Activated B cell treated with CpG ODN at 0.5 μM for 24 hours (primary cell): Measurements from ENCODE around the gene ZNHIT2. TPM values are rescaled to one million over a fixed set of nuclear protein-coding genes. Genes with fewer than 3 reads are reported as not detected.

Source experiments
- ATAC-seq: fragments of 200-7000 bp; cut with Tn5 transposase; one replicate; pipeline ENCODE4 v1.10.0; 2021; ENCODE audit warnings: low read depth, mild to moderate bottlenecking, moderate library complexity
- CTCF ChIA-PET: fragments of 350-600 bp; sonication (Branson Sonifier 250); formaldehyde crosslinking; loops from one replicate; lab custom pipeline; 2021; ENCODE audit warnings: antibody characterized with exemption; lab: Charles Lee
- POLR2A ChIA-PET: fragments of 350-600 bp; sonication (Branson Sonifier 250); formaldehyde crosslinking; loops from one replicate; lab custom pipeline; 2021; ENCODE audit warnings: antibody characterized with exemption; lab: Charles Lee
- DNase-seq: peaks from one replicate; pipeline ENCODE4 v3.0.0; 2022
- H3K27ac Mint-ChIP-seq: one replicate; pipeline ENCODE4 v1.8.0; 2020; ENCODE audit warnings: mixed read lengths
- H3K27me3 Mint-ChIP-seq: one replicate; pipeline ENCODE4 v1.8.0; 2021; ENCODE audit warnings: mixed read lengths
- H3K36me3 Mint-ChIP-seq: one replicate; pipeline ENCODE4 v1.8.0; 2021; ENCODE audit warnings: low read depth, mixed read lengths
- H3K4me1 Mint-ChIP-seq: one replicate; pipeline ENCODE4 v1.8.0; 2021; ENCODE audit warnings: mixed read lengths
- H3K4me3 Mint-ChIP-seq: one replicate; pipeline ENCODE4 v1.8.0; 2020; ENCODE audit warnings: mild to moderate bottlenecking, mixed read lengths
- H3K9me3 Mint-ChIP-seq: one replicate; pipeline ENCODE4 v1.8.0; 2020; ENCODE audit warnings: mixed read lengths
- CTCF ChIP-seq: fragments of 200-600 bp; IDR thresholded peaks from one replicate; pipeline ENCODE4 v1.8.0; 2022; ENCODE audit warnings: antibody characterized with exemption, mild to moderate bottlenecking
- intact Hi-C: fragments of 100-400 bp; cut with micrococcal nuclease; formaldehyde crosslinking; loops from one replicate; pipeline ENCODE4 v1.15.1; 2024
- total RNA-seq: library from RNA; stranded (reverse); gene quantifications from 2 replicates; pipeline ENCODE4 v1.2.3, GENCODE V29; 2022

ZNHIT2 gene
- total RNA-seq, 1 donor from 2014 or later = 13.4 TPM

- H3K4me1 Mint-ChIP-seq = peaks cover 47% of the 10 kb centered on the region
- POLR2A ChIA-PET = interaction anchor here (1.6 to 13.5 kb wide), 2 partner anchors 8 to 10 kb away, joined by 5 to 546 read pairs; partner anchors contain the start of genes FAU, MRPL49, TM7SF2 and ZNHIT2
- H3K27ac Mint-ChIP-seq = no peak overlapping the region
- no peak for DNase-seq
- no peaks in the 10 kb centered on the region for H3K9me3 Mint-ChIP-seq
- CTCF ChIA-PET = interaction anchor here (0.6 to 1.4 kb wide), 3 partner anchors 10 to 56 kb away, joined by 3 to 6 read pairs (median 3); partner anchors contain the start of gene CAPN1
- H3K4me3 Mint-ChIP-seq = no peak overlapping the region
- no peak for ATAC-seq
- intact Hi-C loops = no loop called here
- H3K36me3 Mint-ChIP-seq = peaks cover 85% of the 10 kb centered on the region
- TF ChIP-seq CTCF = no peak
- H3K27me3 Mint-ChIP-seq = no peaks in the 10 kb centered on the region
Observed at GRCh38 chr11:65125197-65126056, 7.9 kb upstream of the ZNHIT2 start.

GRCh38 chr11:65124480-65125196, 7.1 kb upstream of the ZNHIT2 start:
- Mint-ChIP-seq H3K4me1 (peaks cover 47% of the 10 kb centered on the region), H3K27ac (no peak overlapping the region), H3K36me3 (peaks cover 85% of the 10 kb centered on the region), H3K9me3 (no peaks in the 10 kb centered on the region), H3K4me3 (peak overlapping the region; percentile 7), H3K27me3 (no peaks in the 10 kb centered on the region)
- no peak for DNase-seq
- TF ChIP-seq CTCF = no peak
- ChIA-PET CTCF (interaction anchor here (0.6 to 0.7 kb wide), 2 partner anchors 10 to 54 kb away, joined by 3 read pairs; no protein-coding TSS in a partner anchor), POLR2A (interaction anchor here (1.0 to 15.3 kb wide), 3 partner anchors 7 to 13 kb away, joined by 3 to 546 read pairs (median 546); partner anchors contain the start of genes FAU, MRPL49, SYVN1 and TM7SF2)
- ATAC-seq = no peak
- intact Hi-C loops = no loop called here

GRCh38 chr11:65121865-65122696, 4.6 kb upstream of the ZNHIT2 start, which contains the start of the genes FAU and MRPL49:
FAU (minus strand) TSS chr11:65122134; CDS start chr11:65121813, 321 bp downstream.
MRPL49 (plus strand) TSS chr11:65122321; CDS start chr11:65122347, 26 bp downstream.
- ATAC-seq (peak; percentile 81), DNase-seq (peak; percentile 96)
- H3K4me1 Mint-ChIP-seq = peaks cover 60% of the 10 kb centered on the region
- H3K27me3 Mint-ChIP-seq = no peaks in the 10 kb centered on the region
- peak within 1 kb of the TSS; percentile 99 for H3K27ac Mint-ChIP-seq
- POLR2A ChIA-PET = interaction anchor here (0.5 to 15.3 kb wide), 34 partner anchors 9 to 539 kb away, joined by 3 to 546 read pairs (median 4); partner anchors contain the start of genes CAPN1, DPF2, MALAT1 and POLA2
- H3K4me3 Mint-ChIP-seq = peak within 1 kb of the TSS; percentile 99
- peaks cover 81% of the 10 kb centered on the region for H3K36me3 Mint-ChIP-seq
- no peak for TF ChIP-seq CTCF
- no peaks in the 10 kb centered on the region for H3K9me3 Mint-ChIP-seq
- CTCF ChIA-PET = interaction anchor here (0.6 to 3.1 kb wide), 11 partner anchors 9 to 433 kb away, joined by 3 to 27 read pairs (median 3); partner anchors contain the start of genes CAPN1, CDC42EP2, SYVN1 and TM7SF2
- intact Hi-C loops = loop anchor here (1.0 kb wide), 4 partner anchors 10 to 198 kb away; partner anchors contain the start of genes CDCA5, PPP2R5B and ZFPL1

- POLR2A ChIA-PET = interaction anchor here (0.5 to 15.3 kb wide), 24 partner anchors 10 to 540 kb away, joined by 3 to 546 read pairs (median 4); partner anchors contain the start of genes CAPN1, DPF2, MALAT1 and POLA2
- CTCF ChIA-PET = interaction anchor here (0.6 to 3.1 kb wide), 10 partner anchors 10 to 433 kb away, joined by 3 to 27 read pairs (median 4); partner anchors contain the start of genes CAPN1, CDC42EP2, SYVN1 and TM7SF2
- TF ChIP-seq CTCF = no peak
- DNase-seq = no peak
- Mint-ChIP-seq H3K27ac (peak overlapping the region; percentile 99), H3K4me3 (peak overlapping the region; percentile 99), H3K4me1 (peaks cover 63% of the 10 kb centered on the region), H3K9me3 (no peaks in the 10 kb centered on the region), H3K36me3 (peaks cover 77% of the 10 kb centered on the region), H3K27me3 (no peaks in the 10 kb centered on the region)
- no peak for ATAC-seq
- intact Hi-C loops = no loop called here
Observed at GRCh38 chr11:65121447-65121864, 4.0 kb upstream of the ZNHIT2 start.
